SHP77 (cell line): ENCODE data around the gene MAP9.
"Not testable (repeated sequence)": the region's sequence is repeated elsewhere in the genome, so short reads cannot be mapped to it uniquely, and the experiment has no call there.

Experiments
- DNase-seq, 2 experiments: peaks; one replicate each; lab custom pipeline; 2025; lab: John Stamatoyannopoulos, UW

MAP9 gene

DNA sequence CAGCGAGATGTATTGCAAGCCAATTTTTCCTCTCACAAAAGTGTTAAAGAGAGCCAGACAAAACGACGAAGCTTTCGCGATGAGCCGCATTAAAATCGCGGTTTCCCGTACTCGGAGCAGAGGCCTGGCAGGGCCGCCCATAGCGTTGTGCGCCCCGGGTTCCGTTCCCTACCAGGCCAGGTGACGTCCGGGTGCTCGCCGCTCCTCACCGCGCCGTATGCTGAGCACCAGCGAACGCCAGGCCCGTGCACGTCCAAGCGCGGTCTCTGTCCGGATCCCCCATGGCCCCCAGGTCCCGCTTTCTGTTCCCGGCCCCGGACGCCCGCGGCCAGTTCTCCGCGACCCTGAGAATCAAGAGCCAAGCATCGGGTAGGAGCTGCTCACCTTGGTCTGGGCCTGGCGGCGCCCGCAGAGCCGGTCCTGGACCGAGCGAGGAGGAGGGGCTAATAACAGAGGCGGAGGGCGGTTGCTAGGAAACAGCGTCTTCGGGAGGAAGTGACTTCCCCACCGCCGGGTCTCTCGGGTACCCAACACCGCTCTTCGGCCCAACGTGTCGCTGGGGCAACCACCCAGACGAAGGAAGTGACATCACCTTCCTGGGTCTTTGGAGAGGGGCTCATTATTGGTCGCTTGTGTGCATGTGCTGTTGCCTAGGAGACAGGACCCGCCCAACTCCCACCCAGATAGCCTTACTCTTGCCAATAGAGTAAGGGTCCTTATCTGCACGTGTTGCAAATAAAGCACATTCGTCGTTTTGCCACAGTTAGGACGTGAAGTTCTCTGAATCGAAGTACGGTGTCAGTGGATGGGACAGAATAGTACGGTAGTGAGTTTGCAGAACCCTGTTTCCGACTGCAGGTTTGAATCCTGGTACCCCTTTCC, at the start of gene MAP9:
MAP9 (minus strand) TSS at position 579 of the 882 bp plus-strand sequence. CDS start 1,115 bp downstream, outside the sequence.
- DNase-seq, result peak; percentile 87 to 95

DNA sequence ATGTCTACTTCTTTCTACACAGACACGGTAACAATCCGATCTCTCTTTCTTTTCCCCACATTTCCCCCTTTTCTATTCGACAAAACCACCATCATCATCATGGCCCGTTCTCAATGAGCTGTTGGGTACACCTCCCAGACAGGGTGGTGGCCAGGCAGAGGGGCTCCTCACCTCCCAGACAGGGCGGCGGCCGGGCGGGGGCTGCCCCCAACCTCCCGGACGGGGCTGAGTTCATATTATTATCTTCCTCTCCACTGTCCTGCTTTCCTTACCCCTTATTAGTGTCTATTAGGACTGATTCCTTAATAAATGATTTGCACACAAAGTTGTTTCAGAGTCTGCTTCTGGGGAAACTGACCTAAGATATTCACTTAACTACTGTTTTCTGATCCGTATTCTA, 48.0 kb upstream of the MAP9 start:
- not testable (repeated sequence) for DNase-seq

DNA sequence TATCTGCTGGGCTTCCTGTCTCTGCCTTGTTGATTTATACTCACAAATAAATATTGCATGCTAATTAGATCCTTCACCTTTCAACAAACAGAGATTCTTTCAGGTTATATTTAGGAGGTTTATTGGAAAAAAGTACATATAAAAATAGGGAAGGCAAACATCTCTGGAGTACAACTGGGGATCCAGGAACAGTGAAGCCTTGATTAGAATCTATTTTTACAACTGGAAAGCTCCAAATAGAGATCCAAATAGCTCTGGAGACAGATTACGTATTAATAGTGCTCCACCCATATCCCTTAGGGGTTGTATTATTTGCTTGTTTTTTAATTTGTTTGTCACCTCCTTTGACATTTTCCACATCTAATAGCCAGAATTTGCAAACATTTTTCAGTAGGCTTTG, 46.9 kb upstream of the MAP9 start:
- DNase-seq, result no peak

DNA sequence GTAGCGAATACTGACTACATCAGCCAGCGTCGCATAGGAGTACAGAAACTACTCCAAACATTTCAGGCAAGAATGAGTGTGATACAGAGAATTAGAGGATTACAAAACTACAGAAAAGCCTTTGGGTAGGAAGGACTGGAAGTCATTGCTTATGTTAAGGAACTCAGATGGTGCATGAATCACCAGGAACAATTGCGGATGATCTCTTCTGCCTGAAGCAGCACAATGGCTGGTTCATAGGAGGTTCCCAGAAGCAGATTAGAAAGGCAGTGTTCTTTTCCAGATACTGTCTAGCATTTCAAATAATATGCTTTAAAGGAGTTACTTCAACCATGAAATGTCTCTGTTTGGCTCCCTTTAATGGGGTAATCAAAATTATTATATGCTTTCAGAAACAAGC, 42.5 kb upstream of the MAP9 start:
- no peak for DNase-seq

DNA sequence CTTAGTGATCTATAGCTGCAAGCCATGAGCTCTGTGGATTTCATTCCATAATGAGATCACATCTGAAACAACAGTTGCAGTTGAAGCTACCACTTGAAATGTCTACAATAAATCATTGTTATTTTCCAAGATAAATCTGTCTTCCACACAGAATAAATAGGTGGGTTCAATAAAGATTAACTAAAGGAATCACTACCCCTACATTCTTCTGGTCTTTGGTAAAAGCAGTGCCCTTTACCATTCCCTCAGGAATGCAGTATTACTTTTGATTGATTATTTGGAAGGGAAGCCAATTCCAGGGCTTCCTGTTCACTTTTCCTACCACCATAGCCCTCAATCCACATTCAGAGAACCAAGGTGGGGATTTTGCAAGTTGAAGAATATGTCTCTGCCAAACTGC, 38.9 kb upstream of the MAP9 start:
- no peak for DNase-seq

DNA sequence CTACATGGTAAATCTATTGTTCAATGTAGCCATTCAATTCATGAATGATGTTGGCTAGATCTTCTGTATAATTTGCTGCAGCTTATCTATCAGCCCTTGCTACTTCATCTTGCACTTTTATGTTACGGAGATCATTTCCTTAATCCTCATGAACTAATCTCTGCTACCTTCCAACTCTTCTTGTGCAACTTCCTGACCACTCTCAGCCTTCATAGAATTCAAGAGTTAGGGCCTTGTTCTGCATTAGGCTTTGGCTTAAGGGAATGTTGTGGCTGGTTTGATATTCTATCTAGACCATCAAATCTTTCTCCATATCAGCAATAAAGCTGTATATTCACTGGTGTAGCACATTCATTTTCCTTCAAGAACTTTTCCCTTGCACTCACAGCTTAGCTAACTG, 36.7 kb upstream of the MAP9 start:
- no peak for DNase-seq

DNA sequence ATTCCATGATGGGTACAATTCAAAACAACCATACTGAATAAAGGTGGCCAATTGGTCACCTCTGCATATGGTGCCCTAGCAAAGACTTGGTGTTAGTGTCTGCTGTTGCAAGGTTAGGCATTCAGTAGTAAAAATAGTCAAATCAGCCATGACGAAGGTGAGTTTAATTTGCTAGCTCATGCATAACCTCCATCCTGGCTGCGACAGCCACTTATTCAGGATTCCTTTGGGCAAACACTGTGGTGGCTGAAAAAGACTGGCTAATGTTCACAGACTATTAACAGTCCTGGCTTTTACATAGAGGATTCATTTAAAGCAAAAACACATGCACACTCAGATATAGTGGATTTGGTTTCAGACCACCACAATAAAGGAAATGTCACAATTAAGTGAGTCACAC, 34.8 kb upstream of the MAP9 start:
- DNase-seq, result no peak

DNA sequence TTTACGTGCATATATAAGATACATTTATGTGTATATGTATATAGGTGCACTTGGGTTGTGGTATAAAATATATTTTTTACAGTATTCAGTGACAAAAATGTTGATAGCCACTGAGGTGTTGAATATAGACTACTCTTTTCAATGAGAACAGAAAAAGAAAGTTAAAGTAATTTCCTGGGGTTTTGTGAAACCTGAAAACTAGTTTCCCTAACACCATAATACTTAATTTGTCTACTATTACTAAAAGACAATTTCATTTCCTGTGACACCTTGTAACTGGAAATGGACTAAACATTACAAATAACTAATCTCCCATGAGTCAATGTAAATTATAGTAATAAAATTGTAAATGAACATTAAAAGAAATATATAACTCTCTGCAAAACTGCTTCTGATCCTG, 32.0 kb upstream of the MAP9 start:
- DNase-seq, result no peak

DNA sequence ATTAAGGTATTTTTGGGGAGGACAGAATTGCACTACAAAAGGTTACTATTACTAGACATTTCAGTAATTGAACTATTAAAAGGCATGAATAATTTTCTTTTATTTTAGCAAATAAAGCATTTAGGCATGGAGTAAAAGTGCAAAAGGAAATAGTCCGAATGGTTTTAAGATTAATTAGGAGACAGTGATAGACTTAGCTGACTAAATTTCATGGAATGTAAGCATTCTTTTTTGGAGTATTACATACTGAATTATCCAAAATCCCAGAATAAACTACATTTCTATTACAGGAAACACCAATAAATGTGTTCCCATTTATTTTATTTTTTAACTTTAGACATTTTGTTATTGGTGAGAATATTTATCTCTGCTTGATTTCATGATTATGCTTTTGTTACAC, 30.7 kb upstream of the MAP9 start:
- DNase-seq, result no peak

DNA sequence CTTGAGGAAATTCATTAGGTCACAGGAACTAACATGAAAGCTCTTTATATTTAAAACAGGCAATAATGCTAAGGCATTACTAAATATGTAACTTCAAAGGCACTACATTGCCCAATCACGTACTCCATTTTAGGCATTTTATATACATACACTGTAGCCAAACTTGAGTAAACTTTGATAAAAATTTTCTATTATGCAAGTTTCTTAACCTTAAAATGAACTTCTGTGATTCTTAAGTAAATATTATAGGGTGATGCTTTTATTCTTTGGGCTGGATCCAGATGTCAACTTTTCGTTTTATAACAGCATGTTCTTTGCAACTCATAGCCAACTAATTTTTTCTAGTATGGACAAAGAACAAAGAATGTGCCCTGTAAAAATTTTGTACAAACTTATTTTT, 28.3 kb upstream of the MAP9 start:
- DNase-seq, result no peak

DNA sequence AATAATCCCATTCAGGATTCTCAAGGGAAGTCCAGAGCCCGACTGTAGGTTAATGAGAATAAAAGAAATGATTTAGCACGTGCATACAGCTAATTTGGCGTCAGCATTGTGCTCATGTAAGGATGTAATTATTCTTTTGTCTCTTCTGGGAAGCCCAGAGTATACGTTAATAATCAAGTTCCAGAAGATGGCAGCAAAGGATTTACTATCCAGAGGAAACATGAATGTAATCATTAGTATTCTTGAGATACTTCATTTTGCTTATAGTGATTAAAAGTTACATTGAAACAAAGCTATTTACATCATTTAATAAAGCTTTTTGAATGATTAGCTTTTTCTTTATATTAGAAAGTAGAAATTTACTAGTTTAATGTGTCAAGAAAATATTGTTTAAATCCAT, 27.1 kb upstream of the MAP9 start:
- peak; percentile 3 to 9 for DNase-seq

DNA sequence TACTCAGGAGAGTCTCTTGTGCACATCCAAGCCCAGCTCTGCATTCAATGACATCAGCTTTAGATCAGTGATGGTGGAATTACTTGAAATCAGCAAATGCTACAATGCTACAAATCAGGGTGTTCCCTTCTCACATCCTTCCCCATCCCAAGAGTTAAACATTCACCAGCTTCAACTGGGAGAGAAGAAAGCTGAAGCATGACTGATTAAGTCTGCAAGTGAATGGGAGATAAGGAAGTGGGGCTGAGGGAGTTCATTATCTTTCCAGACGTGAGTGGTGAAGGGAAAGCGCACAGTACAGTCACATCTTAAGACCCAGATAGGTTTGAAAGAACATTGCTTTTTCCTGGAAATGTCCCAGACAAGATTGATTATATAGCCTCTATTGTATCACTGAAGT, 26.2 kb upstream of the MAP9 start:
- DNase-seq, result no peak

DNA sequence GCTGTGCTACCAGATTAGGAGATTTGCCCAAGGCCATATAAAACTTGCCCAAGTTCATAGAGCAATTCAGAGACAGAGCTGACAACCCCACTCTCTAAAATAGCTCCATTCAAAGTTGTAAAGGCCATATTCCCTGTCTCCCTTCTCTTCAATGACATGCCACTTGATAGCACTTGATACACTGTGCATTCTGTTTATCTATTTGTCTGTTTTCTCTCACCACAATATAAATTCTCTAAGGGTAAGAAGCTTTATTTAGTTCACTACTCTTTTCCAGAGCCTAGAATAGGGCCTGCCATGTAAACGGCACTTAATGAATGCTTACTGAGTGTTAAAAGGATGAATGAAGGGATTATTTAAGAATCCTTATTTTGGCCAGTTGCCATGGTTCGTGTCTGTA, 24.1 kb upstream of the MAP9 start:
- no peak for DNase-seq

DNA sequence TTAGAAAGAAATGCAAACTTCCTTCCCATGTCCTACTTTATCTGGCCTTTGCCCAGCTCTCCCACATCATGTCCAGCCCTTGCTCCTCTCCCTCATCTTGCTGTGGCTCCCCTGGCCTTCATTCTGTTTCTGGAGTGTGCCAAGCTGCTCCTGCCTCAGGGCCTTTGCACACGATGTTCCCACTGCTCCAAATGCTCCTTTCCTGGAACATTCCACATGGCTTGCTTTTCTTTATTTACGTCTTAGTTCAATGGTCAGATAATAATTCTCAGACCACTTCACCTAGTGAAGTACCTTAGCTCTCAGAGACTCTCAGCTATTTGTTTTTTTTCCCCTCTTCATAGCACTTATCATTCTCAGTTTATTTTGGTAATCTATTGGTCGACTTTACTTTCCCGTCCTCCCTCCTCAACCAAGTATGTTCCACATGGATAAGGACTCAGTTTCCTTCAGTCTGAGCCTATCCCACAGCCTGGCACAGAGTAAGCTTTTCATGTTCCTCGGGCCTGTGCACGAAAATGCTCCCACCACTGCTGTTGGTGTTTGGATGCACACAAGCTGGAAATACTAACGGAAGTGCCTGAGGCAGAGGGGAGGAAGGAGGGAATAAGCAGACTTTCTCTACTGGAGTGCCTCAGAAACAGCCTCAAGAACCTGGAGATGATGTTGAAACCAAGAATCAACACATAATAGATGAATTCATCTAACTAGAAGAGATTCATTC, 23.4 kb upstream of the MAP9 start:
- DNase-seq, result no peak

DNA sequence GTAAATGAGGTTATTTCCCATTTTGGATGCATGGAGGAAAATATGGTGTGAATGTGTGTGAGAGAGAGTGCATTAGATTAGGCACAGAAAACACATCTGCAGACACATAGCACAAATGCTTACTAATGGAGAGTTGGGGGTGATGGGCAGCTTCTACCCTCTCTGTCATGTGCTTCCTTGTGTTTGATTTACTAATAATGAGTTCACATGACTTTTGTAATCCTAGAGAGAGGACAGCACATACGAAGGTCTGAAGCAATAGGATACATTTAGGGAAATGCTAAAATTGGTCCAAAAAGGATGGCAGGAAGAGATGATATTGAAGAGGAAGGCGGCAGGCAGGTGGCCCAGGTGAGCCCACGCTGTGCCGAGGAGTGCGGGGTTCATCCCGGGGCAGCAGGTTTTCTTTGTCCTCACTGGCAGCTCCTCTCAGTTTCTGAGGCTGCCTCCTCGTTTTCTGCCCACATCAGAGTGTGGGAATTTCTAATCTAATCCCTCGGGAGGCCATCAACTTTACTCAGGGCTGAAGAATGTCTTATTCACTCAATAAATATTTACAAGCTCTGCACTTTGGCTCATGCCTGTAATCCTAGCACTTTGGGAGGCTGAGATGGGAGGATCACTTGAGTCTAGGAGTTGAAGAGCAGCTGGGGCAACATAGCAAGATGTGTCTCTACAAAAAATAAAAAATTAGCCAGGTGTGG, 15.9 kb upstream of the MAP9 start:
- no peak for DNase-seq

DNA sequence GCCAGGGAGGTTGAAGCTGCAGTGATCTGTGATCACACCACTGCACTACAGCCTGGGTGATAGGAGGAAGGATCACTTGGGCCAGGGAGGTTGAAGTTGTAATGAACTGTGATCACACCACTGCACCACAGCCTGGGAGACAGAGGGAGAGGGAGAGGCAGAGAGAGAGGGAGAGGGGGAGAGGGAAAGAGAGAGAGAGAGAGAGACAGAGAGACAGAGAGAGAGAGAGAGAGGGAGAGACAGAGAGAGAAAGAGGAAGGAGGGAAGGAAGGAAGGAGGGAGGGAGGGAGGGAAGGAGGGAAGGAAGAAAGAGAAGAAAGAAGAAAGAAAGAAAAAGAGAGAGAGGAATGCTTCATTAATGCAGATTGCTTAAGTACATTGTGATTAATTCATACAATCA, 15.2 kb upstream of the MAP9 start:
- no peak for DNase-seq

DNA sequence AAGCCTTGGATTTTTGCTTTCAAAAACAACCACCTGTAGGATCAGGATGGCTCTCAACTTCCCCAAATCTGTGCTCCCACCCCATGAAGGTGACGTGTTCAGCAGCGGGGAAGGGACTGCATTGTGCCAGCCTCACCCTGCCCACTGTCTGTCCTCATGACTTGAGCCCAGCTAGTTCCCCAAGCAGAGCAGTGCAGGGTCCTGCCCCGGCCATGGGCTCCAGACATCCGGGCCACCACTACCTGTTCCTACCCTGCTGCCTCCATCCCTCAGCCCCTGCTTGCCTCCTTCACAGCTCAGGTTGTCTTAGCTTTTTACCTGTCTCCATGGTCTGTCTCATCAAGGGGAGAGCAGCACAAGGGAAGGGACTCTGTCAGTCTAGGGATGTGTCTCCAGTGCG, 11.4 kb upstream of the MAP9 start:
- DNase-seq, result no peak

DNA sequence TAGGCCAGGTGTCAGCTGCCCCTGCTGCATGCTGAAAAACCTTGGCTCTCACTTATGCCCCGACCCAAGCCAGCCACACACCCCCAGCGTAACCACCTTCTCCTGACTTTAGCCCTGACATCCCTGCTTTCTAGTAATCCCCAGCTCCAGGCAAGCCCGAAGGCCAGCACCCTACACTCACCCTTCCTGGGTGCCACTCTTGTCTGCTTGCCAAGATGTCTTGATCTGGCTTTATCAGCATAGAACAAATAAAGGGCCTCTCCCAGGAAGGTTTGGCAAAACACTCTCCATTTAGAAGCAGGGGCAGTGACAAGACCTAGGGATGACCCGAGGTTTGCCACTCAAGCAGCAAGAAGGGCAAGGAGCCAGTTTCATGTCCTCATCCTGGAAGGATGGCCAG, 6.8 kb upstream of the MAP9 start:
- DNase-seq, result no peak

DNA sequence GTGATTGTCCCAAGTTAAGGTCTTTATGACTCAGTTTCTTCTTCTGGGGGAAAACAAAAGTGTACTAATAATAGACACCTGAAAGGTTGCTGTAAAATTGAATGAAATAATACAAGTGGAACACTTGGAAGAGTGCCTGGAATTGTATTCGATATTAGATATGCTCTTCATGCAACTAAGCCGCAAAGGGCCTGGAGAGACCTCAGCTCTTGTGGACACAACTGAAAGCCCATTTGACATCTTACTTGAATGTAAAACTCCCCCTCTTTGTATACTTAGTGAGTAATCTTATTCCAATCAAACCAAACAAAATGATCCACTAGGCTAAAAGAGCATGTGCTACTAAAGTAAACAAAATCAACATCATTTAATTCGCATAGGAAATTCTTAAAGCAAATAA, 511 bp upstream of the MAP9 start:
- DNase-seq, result peak; percentile 11 to 25

DNA sequence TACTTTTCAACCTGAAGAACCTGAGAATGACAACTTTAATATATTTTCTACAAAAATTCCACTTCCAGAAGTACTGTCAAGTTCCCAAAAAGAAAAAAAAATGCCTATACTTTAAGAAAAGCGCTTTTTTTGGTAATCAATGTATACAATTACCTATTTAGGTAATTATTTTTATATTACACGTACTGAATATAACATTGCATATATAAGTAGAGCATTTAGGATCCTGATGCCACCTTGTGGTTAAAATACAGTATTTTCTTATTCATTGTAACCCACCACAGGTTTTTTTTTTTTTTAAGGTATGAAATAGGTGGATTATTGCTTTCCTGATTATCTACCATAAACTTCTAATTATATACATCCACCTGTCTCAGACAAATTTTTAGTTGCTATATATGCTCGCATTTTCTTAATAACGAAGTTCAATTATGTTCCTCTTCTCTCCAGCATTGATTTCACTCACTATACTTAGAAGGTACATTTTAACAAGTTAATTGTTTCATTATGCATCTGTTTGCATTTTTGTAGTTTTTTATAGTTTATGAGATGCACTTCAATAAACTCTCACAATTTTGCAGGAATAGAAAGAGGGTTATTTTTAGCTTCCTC, 5.2 kb downstream of the MAP9 start:
- DNase-seq, result peak in 1 of 2 experiments; percentile 14

DNA sequence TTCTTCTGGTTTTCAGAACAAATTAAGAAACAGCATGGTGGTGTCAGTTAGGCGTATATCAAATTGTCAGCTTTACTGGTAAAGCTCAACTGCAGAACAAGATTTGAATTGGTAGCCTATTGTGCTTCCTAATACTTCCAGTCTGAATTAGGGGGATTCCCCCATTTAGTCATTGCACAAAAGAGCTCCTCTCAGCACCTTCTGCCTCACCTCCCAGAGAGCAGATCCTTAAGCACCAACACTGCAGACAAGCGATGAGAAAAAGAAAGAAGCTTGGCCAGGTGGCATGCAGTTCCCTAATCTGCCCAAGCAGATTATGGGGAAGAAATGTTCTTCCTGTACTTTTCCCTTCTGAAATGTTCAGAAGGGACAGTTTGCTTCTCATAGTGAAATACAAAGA, 9.2 kb downstream of the MAP9 start:
- DNase-seq, result no peak

DNA sequence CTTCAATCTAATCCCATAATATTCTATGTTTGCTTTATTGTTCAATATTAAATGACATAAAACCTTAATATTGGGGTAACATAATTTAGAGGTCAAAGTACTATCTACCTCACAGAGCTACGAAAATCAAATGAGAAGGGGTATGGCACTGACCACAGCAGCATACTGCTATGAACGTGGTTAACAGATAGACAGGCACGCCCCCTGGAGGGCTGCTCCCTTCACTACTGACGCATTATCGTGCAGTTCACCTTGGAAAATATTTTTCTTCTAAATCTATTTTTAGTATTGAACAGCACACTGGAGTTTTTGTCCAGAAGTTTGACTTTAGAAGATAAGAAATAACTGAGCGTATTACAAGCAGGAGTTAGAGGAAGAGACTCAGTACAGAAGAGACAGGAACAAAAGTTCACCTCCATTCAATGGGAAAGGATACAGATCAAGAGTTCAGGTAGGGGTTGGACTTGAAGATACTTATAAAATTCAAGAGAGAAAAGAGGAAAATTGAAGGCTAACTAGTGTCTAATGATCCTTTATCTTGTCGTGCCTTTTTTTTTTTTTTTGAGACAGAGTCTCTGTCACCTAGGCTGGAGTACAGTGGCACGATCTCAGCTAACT, 22.7 kb downstream of the MAP9 start:
- DNase-seq, result peak; percentile 3
